GM12865 (cell line): ENCODE data around the gene CDKN2AIP.

Experiments
- DNase-seq: peaks from one replicate; pipeline ENCODE4 v3.0.0; 2010; ENCODE audit warnings: low read depth
- H3K4me3 ChIP-seq: 2 replicates; pipeline ENCODE4 v1.5.1; 2011; ENCODE audit warnings: mild to moderate bottlenecking, low read depth, low read length, control low read depth
- TF ChIP-seq, protein P1 (sequence below): IDR thresholded peaks from 2 replicates; pipeline ENCODE4 v1.5.1; 2011; ENCODE audit warnings: low read length, control low read depth, low read depth, inconsistent platforms; ENCODE audit not compliant: insufficient read depth; ENCODE audit errors: missing control alignments

CDKN2AIP gene

GRCh38 chr4:183412821-183413220 is 31.6 kb upstream of the CDKN2AIP start:
- TF ChIP-seq, protein P1, sequence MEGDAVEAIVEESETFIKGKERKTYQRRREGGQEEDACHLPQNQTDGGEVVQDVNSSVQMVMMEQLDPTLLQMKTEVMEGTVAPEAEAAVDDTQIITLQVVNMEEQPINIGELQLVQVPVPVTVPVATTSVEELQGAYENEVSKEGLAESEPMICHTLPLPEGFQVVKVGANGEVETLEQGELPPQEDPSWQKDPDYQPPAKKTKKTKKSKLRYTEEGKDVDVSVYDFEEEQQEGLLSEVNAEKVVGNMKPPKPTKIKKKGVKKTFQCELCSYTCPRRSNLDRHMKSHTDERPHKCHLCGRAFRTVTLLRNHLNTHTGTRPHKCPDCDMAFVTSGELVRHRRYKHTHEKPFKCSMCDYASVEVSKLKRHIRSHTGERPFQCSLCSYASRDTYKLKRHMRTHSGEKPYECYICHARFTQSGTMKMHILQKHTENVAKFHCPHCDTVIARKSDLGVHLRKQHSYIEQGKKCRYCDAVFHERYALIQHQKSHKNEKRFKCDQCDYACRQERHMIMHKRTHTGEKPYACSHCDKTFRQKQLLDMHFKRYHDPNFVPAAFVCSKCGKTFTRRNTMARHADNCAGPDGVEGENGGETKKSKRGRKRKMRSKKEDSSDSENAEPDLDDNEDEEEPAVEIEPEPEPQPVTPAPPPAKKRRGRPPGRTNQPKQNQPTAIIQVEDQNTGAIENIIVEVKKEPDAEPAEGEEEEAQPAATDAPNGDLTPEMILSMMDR = no peak

GRCh38 chr4:183413234-183414200 is 30.9 kb upstream of the CDKN2AIP start:
- TF ChIP-seq, protein P1 = no peak
- DNase-seq = no peak

More at GRCh38 chr4:183412821-183413220, 31.6 kb upstream of the CDKN2AIP start:
- no peak for DNase-seq
- no peak overlapping the region for H3K4me3 ChIP-seq

DNA sequence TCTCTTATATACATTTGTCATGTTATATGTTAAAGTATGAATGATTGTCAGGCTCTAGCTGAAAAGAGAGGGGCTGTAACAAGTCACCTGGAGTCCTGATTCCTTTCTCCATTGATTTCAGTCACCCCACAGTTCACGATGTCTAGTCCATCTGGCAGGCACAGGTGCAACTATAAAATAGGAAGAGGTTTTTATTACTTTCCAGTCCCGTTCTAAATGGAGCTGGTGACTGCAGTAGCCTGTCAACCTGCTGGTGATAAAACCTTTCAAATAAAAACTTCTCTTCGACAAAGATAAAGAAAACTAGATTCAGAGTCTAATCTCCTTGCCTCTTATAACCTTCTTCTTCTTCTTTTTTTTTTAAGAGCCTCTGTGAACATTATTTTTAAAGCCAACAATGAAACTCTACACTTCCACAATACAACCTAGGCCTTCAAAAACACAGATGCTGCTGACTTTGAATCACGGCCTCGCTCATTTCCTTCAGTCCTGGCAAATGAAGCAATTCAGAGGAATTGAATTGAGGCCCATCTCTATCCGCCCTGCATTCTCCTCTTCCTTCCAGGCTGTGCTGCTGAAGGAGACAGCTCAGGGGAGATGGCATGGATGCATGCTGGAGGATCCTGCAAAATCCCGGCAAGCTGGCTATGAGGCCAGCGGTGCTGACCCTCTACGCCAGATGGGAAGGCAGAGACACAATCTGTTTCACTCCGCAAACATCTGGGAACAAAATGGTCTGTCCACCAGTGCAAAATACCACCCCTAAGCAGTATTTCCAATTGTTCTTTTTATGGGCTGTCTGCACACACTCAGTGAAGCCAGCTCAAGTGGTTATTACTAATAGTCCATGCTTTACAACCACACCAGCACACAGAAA is 27.3 kb upstream of the CDKN2AIP start:
- DNase-seq = no peak
- no peak overlapping the region for H3K4me3 ChIP-seq
- TF ChIP-seq, protein P1 = no peak

More at GRCh38 chr4:183413234-183414200, 30.9 kb upstream of the CDKN2AIP start:
- no peak overlapping the region for H3K4me3 ChIP-seq

GRCh38 chr4:183422962-183423631 is 21.3 kb upstream of the CDKN2AIP start:
- no peak for DNase-seq
- H3K4me3 ChIP-seq = no peak overlapping the region
- TF ChIP-seq, protein P1 = no peak

- H3K4me3 ChIP-seq = no peak overlapping the region
- TF ChIP-seq, protein P1 = no peak
- no peak for DNase-seq
Measured at GRCh38 chr4:183424109-183424744, 20.2 kb upstream of the CDKN2AIP start.

GRCh38 chr4:183426507-183426906 is 17.9 kb upstream of the CDKN2AIP start:
- DNase-seq = no peak
- TF ChIP-seq, protein P1 = no peak
- H3K4me3 ChIP-seq = no peak overlapping the region
